ENCODE results near the gene SCGB1D1. TPM values are rescaled to one million over a fixed set of nuclear protein-coding genes. Genes with fewer than 3 reads are reported as not detected.

SCGB1D1 gene
- total RNA-seq, 1 donor from 2014 or later = not detected

DNA sequence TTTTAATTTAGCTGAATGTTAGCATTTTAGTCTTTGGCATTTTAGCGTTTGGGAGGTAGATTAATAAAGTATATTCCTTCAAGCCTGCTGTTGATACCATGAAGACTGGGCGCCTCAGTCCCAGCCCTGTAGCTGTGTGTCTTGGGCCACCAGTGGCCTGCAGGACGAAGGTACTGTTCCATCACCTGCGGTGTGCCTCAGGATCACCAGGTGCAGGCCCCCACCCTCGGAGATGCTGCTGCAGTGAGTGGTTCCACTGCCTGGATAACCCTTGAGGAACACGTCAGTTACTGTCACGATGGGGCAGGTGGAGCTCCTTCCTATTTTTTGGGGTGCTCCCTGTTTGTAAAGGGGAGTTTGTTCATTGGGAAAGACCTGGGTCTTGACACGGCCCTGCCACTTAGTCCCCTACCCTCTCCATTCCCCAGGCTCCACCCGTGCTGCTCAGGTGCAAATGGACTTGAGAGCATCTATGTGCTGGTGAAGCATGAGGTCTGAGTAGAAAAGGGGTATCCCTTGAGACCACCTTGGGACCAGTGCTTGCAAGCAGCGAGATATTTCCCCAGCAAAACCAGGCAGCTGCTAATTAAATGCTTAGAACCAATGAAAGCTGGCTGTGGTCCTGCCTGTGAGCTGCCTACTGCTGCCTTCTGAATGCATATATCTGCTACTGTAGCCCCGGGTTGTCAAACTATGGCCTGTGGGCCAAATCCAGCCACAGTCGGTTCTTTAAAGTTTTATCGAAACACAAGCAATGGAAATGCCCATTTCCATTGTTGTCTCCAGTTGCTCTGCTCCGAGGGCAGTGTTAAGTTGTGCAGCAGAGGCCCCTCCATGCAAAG is 37.5 kb upstream of the SCGB1D1 start:
- H3K9me3 Mint-ChIP-seq (ENCODE audit: low read depth) = no peaks in the 10 kb centered on the region
- no peaks in the 10 kb centered on the region for H3K4me1 Mint-ChIP-seq (ENCODE audit: low read depth)
- no peaks in the 10 kb centered on the region for H3K27me3 Mint-ChIP-seq
- peaks cover 13% of the 10 kb centered on the region for H3K36me3 Mint-ChIP-seq (ENCODE audit: insufficient read depth)
- no peak overlapping the region for H3K4me3 Mint-ChIP-seq (ENCODE audit: low read depth)
- TF ChIP-seq, protein P1, sequence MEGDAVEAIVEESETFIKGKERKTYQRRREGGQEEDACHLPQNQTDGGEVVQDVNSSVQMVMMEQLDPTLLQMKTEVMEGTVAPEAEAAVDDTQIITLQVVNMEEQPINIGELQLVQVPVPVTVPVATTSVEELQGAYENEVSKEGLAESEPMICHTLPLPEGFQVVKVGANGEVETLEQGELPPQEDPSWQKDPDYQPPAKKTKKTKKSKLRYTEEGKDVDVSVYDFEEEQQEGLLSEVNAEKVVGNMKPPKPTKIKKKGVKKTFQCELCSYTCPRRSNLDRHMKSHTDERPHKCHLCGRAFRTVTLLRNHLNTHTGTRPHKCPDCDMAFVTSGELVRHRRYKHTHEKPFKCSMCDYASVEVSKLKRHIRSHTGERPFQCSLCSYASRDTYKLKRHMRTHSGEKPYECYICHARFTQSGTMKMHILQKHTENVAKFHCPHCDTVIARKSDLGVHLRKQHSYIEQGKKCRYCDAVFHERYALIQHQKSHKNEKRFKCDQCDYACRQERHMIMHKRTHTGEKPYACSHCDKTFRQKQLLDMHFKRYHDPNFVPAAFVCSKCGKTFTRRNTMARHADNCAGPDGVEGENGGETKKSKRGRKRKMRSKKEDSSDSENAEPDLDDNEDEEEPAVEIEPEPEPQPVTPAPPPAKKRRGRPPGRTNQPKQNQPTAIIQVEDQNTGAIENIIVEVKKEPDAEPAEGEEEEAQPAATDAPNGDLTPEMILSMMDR (IDR thresholded peaks at IDR 0.05; ENCODE audit: unreplicated experiment) = no peak
- no peak overlapping the region for H3K27ac Mint-ChIP-seq
- DNase-seq (ENCODE audit: low spot score, unreplicated experiment) = no peak

DNA sequence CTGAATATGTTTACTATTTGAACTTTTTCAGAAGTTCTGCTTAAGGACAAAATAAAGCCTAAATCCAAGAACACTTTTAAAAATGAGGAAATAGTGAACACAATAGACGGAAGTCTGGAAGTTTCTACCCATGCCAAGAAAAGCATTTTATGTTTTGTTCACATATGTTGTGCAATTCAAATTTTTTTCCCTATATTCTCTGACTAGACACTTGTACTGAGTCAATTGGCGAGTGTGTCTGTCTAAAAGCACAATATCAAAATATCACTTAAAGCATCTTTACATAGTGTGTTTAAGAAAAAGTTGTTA is 37.0 kb upstream of the SCGB1D1 start:
- no peak overlapping the region for H3K4me3 Mint-ChIP-seq (ENCODE audit: low read depth)
- H3K4me1 Mint-ChIP-seq (ENCODE audit: low read depth) = no peaks in the 10 kb centered on the region

DNA sequence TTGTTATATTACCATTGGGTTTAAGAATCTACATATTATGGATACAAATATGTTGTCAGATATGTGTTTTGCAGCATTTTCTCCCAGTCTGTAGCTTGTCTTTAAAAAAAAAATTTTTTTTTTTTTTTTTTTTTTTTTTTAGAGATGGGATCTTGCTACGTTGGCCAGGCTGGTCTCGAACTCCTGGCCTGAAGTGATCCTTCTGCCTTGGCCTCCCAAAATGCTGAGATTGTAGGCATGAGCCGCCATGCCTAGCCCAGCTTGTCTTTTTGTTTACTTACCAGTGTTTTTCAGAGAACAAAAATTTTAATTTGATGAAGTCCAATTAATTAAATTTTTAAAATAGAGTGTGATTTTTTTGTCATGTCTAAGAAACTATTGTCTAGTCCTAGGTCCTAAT is 36.4 kb upstream of the SCGB1D1 start:
- TF ChIP-seq, protein P1 (IDR thresholded peaks at IDR 0.05; ENCODE audit: unreplicated experiment) = no peak
- no peaks in the 10 kb centered on the region for H3K27me3 Mint-ChIP-seq
- H3K9me3 Mint-ChIP-seq (ENCODE audit: low read depth) = no peaks in the 10 kb centered on the region
- H3K36me3 Mint-ChIP-seq (ENCODE audit: insufficient read depth) = peaks cover 11% of the 10 kb centered on the region
- DNase-seq (ENCODE audit: low spot score, unreplicated experiment) = no peak
- no peak overlapping the region for H3K4me3 Mint-ChIP-seq (ENCODE audit: low read depth)
- H3K4me1 Mint-ChIP-seq (ENCODE audit: low read depth) = no peaks in the 10 kb centered on the region
- H3K27ac Mint-ChIP-seq = no peak overlapping the region

More for the DNA sequence above, 37.0 kb upstream of the SCGB1D1 start:
- Mint-ChIP-seq H3K9me3 (ENCODE audit: low read depth) (no peaks in the 10 kb centered on the region), H3K27me3 (no peaks in the 10 kb centered on the region), H3K27ac (no peak overlapping the region), H3K36me3 (ENCODE audit: insufficient read depth) (peaks cover 11% of the 10 kb centered on the region)
- DNase-seq (ENCODE audit: low spot score, unreplicated experiment) = no peak
- TF ChIP-seq, protein P1 (IDR thresholded peaks at IDR 0.05; ENCODE audit: unreplicated experiment) = no peak

DNA sequence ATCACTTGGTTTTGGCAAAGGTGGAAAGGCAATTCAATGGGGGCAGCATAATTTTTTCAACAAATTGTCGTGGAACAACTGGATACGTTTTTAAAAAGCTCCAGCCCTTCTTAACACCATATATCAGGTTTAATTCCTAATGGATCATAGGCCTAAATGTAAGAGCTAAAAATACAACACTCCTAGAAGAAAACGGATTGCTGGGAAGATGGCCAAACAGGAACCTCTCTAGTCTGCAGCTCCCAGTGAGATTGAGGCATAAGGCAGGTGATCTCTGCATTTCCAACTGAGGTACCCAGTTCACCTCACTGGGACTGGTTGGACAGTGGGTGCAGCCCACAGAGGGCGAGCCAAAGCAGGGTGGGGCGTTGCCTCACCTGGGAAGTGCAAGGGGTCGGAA is 32.4 kb upstream of the SCGB1D1 start:
- Mint-ChIP-seq H3K27ac (no peak overlapping the region), H3K36me3 (ENCODE audit: insufficient read depth) (peaks cover 5% of the 10 kb centered on the region), H3K9me3 (ENCODE audit: low read depth) (peaks cover 7% of the 10 kb centered on the region), H3K4me3 (ENCODE audit: low read depth) (no peak overlapping the region), H3K4me1 (ENCODE audit: low read depth) (no peaks in the 10 kb centered on the region), H3K27me3 (peaks cover 17% of the 10 kb centered on the region)
- TF ChIP-seq, protein P1 (IDR thresholded peaks at IDR 0.05; ENCODE audit: unreplicated experiment) = no peak
- DNase-seq (ENCODE audit: low spot score, unreplicated experiment) = no peak

DNA sequence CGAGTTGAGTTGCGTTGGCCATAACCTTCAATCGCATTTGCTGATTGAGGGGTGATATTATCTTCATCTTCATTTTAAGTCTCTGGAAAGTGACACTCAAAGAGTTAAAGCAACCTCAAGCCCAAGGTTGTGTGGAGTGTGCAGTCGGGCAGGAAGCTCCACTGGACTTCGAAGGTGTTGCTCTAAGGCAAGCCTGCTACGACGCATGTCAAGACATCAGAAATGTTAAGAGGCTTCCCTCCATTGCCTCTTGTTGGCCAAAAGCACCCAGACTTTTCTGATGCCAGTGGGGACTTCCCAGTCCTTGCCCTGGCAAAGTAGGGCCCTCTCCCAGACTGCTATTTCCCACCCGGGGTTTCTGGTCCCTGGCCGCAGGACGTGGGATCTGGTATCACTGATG is 23.6 kb upstream of the SCGB1D1 start:
- Mint-ChIP-seq H3K4me1 (ENCODE audit: low read depth) (peaks cover 1% of the 10 kb centered on the region), H3K27ac (no peak overlapping the region), H3K27me3 (peaks cover 13% of the 10 kb centered on the region), H3K36me3 (ENCODE audit: insufficient read depth) (no peaks in the 10 kb centered on the region), H3K9me3 (ENCODE audit: low read depth) (peaks cover under 1% of the 10 kb centered on the region), H3K4me3 (ENCODE audit: low read depth) (no peak overlapping the region)
- no peak for DNase-seq (ENCODE audit: low spot score, unreplicated experiment)
- TF ChIP-seq, protein P1 (IDR thresholded peaks at IDR 0.05; ENCODE audit: unreplicated experiment) = no peak
